K562 (cell line): Measurements from ENCODE around the gene CARF. TPM values are rescaled to one million over a fixed set of nuclear protein-coding genes. Genes with fewer than 3 reads are reported as not detected.

Experiments used
- BCL6 ChIP-seq: fragments of 250-450 bp; sonication (Bioruptor Pico); IDR thresholded peaks from 2 replicates; pipeline ENCODE4 v1.4.0; 2020
- CHD7 ChIP-seq: fragments of 200-600 bp; sonication (generic); IDR thresholded peaks from one replicate; pipeline ENCODE4 v1.6.1; 2012; ENCODE audit warnings: mild to moderate bottlenecking, low read depth, low read length, inconsistent platforms
- DNMT1 ChIP-seq: fragments of 450-650 bp; IDR thresholded peaks from 2 replicates; pipeline ENCODE4 v1.6.1; 2016; ENCODE audit warnings: antibody characterized with exemption, mild to moderate bottlenecking
- ELF1 ChIP-seq: fragments of 200-800 bp; sonication (Bioruptor generic); IDR thresholded peaks from 2 replicates; pipeline ENCODE4 v1.6.1; 2016; ENCODE audit warnings: missing genetic modification characterization, missing compliant biosample characterization
- GTF3C2 ChIP-seq: IDR thresholded peaks from 3 replicates; pipeline ENCODE4 v1.6.1; 2011; ENCODE audit warnings: borderline replicate concordance, mild to moderate bottlenecking, moderate library complexity; ENCODE audit not compliant: insufficient read length; ENCODE audit errors: extremely low read depth
- MAFF ChIP-seq: IDR thresholded peaks from 2 replicates; pipeline ENCODE4 v1.6.1; 2012; ENCODE audit warnings: low read length, improper control_type of control experiment
- MYC ChIP-seq, 2 experiments: fragments of 250-450 bp in 1 of 2; sonication (Bioruptor Pico) in 1 of 2; IDR thresholded peaks; 2 replicates each; pipeline versions ENCODE4 v1.5.1 to v1.6.1; 2012 to 2021; ENCODE audit warnings: low read depth in 2 of 2, borderline replicate concordance in 1 of 2, improper control_type of control experiment in 1 of 2, low read length in 1 of 2, mild to moderate bottlenecking in 1 of 2, moderate library complexity in 1 of 2
- NFE2 ChIP-seq: IDR thresholded peaks from 2 replicates; pipeline ENCODE4 v1.6.1; 2014; ENCODE audit warnings: antibody characterized with exemption, low read depth
- SMARCA4 ChIP-seq: fragments of 450-650 bp; IDR thresholded peaks from 2 replicates; pipeline ENCODE4 v1.6.1; 2016
- SREBF2 ChIP-seq: sonication (generic); formaldehyde crosslinking; IDR thresholded peaks from 2 replicates; pipeline ENCODE4 v1.4.0; 2020; ENCODE audit warnings: mild to moderate bottlenecking, missing genetic modification reagents
- ZNF124 ChIP-seq: sonication (generic); formaldehyde crosslinking; IDR thresholded peaks from 2 replicates; pipeline ENCODE4 v1.8.1; 2022; ENCODE audit warnings: missing genetic modification reagents
- ZNF551 ChIP-seq: fragments of 250-450 bp; sonication (Bioruptor Pico); IDR thresholded peaks from 2 replicates; pipeline ENCODE4 v1.5.0; 2021; ENCODE audit warnings: mild to moderate bottlenecking, moderate library complexity
- polyA plus RNA-seq, 8 experiments: library from polyadenylated mRNA; depleted of rRNA in 4 of 8; stranded (reverse) in 5 of 8; unstranded in 3 of 8; fragments of >200 nt; fragmentation: Nextera tagmentation in 2 of 8; fragmentation: Illumina TruSeq in 1 of 8; extraction: Ambion mirVana in 2 of 8; extraction: Trizol in 1 of 8; gene quantifications; 2 replicates each; pipeline versions ENCODE4 v1.2.1 to v1.2.3, GENCODE V29; 2011 to 2014; ENCODE audit warnings: inconsistent platforms in 1 of 8, missing spikeins in 1 of 8
- total RNA-seq, 7 experiments: library from RNA; depleted of rRNA in 6 of 7; stranded (reverse); fragments of >200 nt in 6 of 7; fragmentation: Illumina TruSeq in 2 of 7; extraction: Trizol in 2 of 7; gene quantifications; 2 replicates each; pipeline versions ENCODE4 v1.2.1 to v1.2.3, GENCODE V29; 2011 to 2021; ENCODE audit warnings: low replicate concordance in 1 of 7
- TF ChIP-seq, protein P1 (sequence below): sonication (generic); formaldehyde crosslinking; IDR thresholded peaks from 2 replicates; pipeline ENCODE4 v1.8.0; 2022; ENCODE audit warnings: missing genetic modification reagents, mild to moderate bottlenecking, moderate library complexity, borderline replicate concordance

CARF gene
- total and polyA plus RNA-seq, 9 of the 15 experiments (the other 6 are each of a cell fraction or from before 2014, with no cell fraction given) = 0.31 to 4.2 (median 1.2) TPM

GRCh38 chr2:202950592-202950991 lies 38.5 kb downstream of the CARF start (continued):
- TF ChIP-seq GTF3C2 = no peak
- peak; percentile 26; the same call in 1 of the 2 replicates for TF ChIP-seq MAFF
- peak; percentile 40; the same call in 1 of the 2 replicates for TF ChIP-seq NFE2
- no peak for TF ChIP-seq SREBF2 (CRISPR knock-in tag)
- peak; percentile 73 for TF ChIP-seq SMARCA4
- TF ChIP-seq ZNF124 = no peak
- no peak for TF ChIP-seq CHD7
- TF ChIP-seq MYC (IDR thresholded peaks at IDR 0.05; ENCODE audit: low read depth, low read length) = peak; percentile 94
- TF ChIP-seq MYC (CRISPR knock-in tag; IDR thresholded peaks at IDR 0.05; ENCODE audit: borderline replicate concordance, low read depth) = no peak
- TF ChIP-seq BCL6 (CRISPR knock-in tag) = no peak
- TF ChIP-seq ZNF551 (CRISPR knock-in tag) = no peak
- peak; percentile 59 for TF ChIP-seq ELF1
- TF ChIP-seq, protein P1, sequence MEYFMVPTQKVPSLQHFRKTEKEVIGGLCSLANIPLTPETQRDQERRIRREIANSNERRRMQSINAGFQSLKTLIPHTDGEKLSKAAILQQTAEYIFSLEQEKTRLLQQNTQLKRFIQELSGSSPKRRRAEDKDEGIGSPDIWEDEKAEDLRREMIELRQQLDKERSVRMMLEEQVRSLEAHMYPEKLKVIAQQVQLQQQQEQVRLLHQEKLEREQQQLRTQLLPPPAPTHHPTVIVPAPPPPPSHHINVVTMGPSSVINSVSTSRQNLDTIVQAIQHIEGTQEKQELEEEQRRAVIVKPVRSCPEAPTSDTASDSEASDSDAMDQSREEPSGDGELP = no peak
- no peak for TF ChIP-seq DNMT1
